Astrocyte (in vitro differentiated cells and primary cell): ENCODE results near the gene DOCK2.

Experiments used
- CTCF ChIP-seq: IDR thresholded peaks from 2 replicates; pipeline ENCODE4 v1.5.1; 2011; ENCODE audit warnings: low read depth, mild to moderate bottlenecking, inconsistent platforms, low read length, moderate library complexity; ENCODE audit not compliant: insufficient read depth
- EZH2 ChIP-seq: IDR thresholded peaks from 2 replicates; pipeline ENCODE4 v1.6.1; 2012; ENCODE audit warnings: mild to moderate bottlenecking, low read length, inconsistent platforms; ENCODE audit not compliant: insufficient read depth

- TF ChIP-seq CTCF: no peak
- no peak for TF ChIP-seq EZH2
Measured at GRCh38 chr5:169910393-169910792, 273.3 kb downstream of the DOCK2 start.
